Gastrocnemius medialis (tissue), 4 donors: ENCODE measurements around the gene KIRREL2. TPM values are rescaled to one million over a fixed set of nuclear protein-coding genes. Genes with fewer than 3 reads are reported as not detected.
"Not testable (repeated sequence)": the region's sequence is repeated elsewhere in the genome, so short reads cannot be mapped to it uniquely, and the experiment has no call there.

Experiments
- ATAC-seq, 2 donors: fragments of 150-250 bp; one replicate each; pipeline ENCODE4 v1.9.1; 2016
- DNase-seq, 2 donors: peaks; one replicate each; pipeline ENCODE4 v3.0.0-alpha.2; 2019
- H3K27ac ChIP-seq, 4 donors: fragments of 200-600 bp; sonication (generic); 1 replicate in 1 of 4; 2 replicates in 3 of 4; pipeline ENCODE4 v1.5.1; 2016 to 2018; ENCODE audit warnings: mild to moderate bottlenecking in 2 of 4, moderate library complexity in 1 of 4
- H3K27me3 ChIP-seq, 3 donors: fragments of 200-600 bp; sonication (generic) in 2 of 3; 1 replicate in 1 of 3; 2 replicates in 2 of 3; pipeline versions ENCODE4 v1.5.1 to v1.6.0; 2016 to 2019; ENCODE audit warnings: mild to moderate bottlenecking in 1 of 3, moderate library complexity in 1 of 3
- H3K36me3 ChIP-seq, 2 donors: fragments of 200-600 bp; sonication (generic) in 1 of 2; one replicate each; pipeline ENCODE4 v1.5.1; 2017 to 2018
- H3K4me1 ChIP-seq, 2 donors: fragments of 200-600 bp; sonication (generic) in 1 of 2; one replicate each; pipeline ENCODE4 v1.5.1; 2016 to 2017; ENCODE audit warnings: mild to moderate bottlenecking in 2 of 2
- H3K4me3 ChIP-seq, 4 donors: fragments of 200-600 bp; sonication (generic) in 3 of 4; 1 replicate in 1 of 4; 2 replicates in 3 of 4; pipeline ENCODE4 v1.5.1; 2016 to 2019; ENCODE audit warnings: mild to moderate bottlenecking in 2 of 4
- H3K9me3 ChIP-seq, 3 donors: fragments of 200-600 bp; sonication (generic) in 2 of 3; 1 replicate in 1 of 3; 2 replicates in 2 of 3; pipeline ENCODE4 v1.5.1; 2016 to 2019
- CTCF ChIP-seq, 5 experiments: fragments of 450-650 bp in 3 of 5; fragments of 200-600 bp in 2 of 5; sonication (generic) in 2 of 5; IDR thresholded peaks in 4 of 5; conservative IDR thresholded peaks in 1 of 5; 1 replicate in 4 of 5; 2 replicates in 1 of 5; pipeline ENCODE4 v1.5.1; 2016 to 2019; ENCODE audit warnings: antibody characterized with exemption in 5 of 5, mild to moderate bottlenecking in 3 of 5, moderate library complexity in 3 of 5
- POLR2A ChIP-seq, 2 donors: fragments of 450-650 bp; IDR thresholded peaks; one replicate each; pipeline ENCODE4 v1.6.1; 2017; ENCODE audit warnings: antibody characterized with exemption in 2 of 2, mild to moderate bottlenecking in 2 of 2, moderate library complexity in 2 of 2
- in situ Hi-C, 4 donors: fragments of 200-750 bp; cut with MboI; loops; one replicate each; pipeline versions ENCODE4 v1.15.0 to v1.8.0; 2017; ENCODE audit warnings: low sequenced_read_pairs in 4 of 4
- intact Hi-C: fragments of 100-400 bp; cut with DNase I; formaldehyde crosslinking; loops from one replicate; pipeline ENCODE4 v1.15.1; 2023; ENCODE audit warnings: low total_unique reads
- total RNA-seq, 4 donors: library from RNA; depleted of rRNA; stranded (reverse); fragments of >200 nt; gene quantifications; one replicate each; pipeline versions ENCODE4 v1.1.0 to v1.2.3, GENCODE V29; 2016

KIRREL2 gene
- total RNA-seq, 4 donors from 2014 or later: not detected

GRCh38 chr19:35868172-35868822 lies 11.6 kb downstream of the KIRREL2 start, which contains the start of gene APLP1:
TSS of gene APLP1 (plus strand) at chr19:35868574. CDS start at chr19:35868637, 63 bp downstream.
- ATAC-seq: peak in 1 of 2 donors; percentile 44
- in situ Hi-C loops: no loop called here

GRCh38 chr19:35868823-35869326 lies 12.2 kb downstream of the KIRREL2 start:
- TF ChIP-seq CTCF (IDR thresholded peaks at IDR 0.05 in 4 of 5, conservative IDR thresholded peaks at IDR 0.05 in 1 of 5) (no peak), POLR2A (IDR thresholded peaks at IDR 0.05) (no peak)
- no peaks in the 10 kb centered on the region for H3K9me3 ChIP-seq
- DNase-seq (no peak), ATAC-seq (no peak)
- no peak overlapping the region for H3K27ac ChIP-seq
- intact Hi-C loops: no loop called here
- H3K27me3 ChIP-seq: peaks cover 36 to 57% (median 37%) of the 10 kb centered on the region in 3 donors
- in situ Hi-C loops: no loop called here
- peak overlapping the region; percentile 7 to 50 (median 42) for H3K4me3 ChIP-seq
- peaks cover 7 to 15% of the 10 kb centered on the region in 2 donors for H3K4me1 ChIP-seq
- no peaks in the 10 kb centered on the region for H3K36me3 ChIP-seq

More at GRCh38 chr19:35868172-35868822, 11.6 kb downstream of the KIRREL2 start, which contains the start of gene APLP1:
- TF ChIP-seq POLR2A (IDR thresholded peaks at IDR 0.05): no peak
- no peak for TF ChIP-seq CTCF (IDR thresholded peaks at IDR 0.05 in 4 of 5, conservative IDR thresholded peaks at IDR 0.05 in 1 of 5)
- Histone ChIP-seq H3K27ac (no peak within 1 kb of the TSS), H3K4me3 (peak within 1 kb of the TSS; percentile 7 to 50 (median 42)), H3K4me1 (peaks cover 7 to 15% of the 10 kb centered on the region in 2 donors), H3K9me3 (no peaks in the 10 kb centered on the region), H3K27me3 (peaks cover 36 to 59% (median 37%) of the 10 kb centered on the region in 3 donors), H3K36me3 (no peaks in the 10 kb centered on the region)
- no peak for DNase-seq
- intact Hi-C loops: no loop called here

- Histone ChIP-seq H3K4me1 (peaks cover 7 to 15% of the 10 kb centered on the region in 2 donors), H3K27ac (no peak overlapping the region), H3K4me3 (peak overlapping the region in 3 of 4 donors; percentile 40 to 50 (median 44)), H3K9me3 (no peaks in the 10 kb centered on the region), H3K27me3 (peaks cover 36 to 54% (median 37%) of the 10 kb centered on the region in 3 donors), H3K36me3 (no peaks in the 10 kb centered on the region)
- no peak for TF ChIP-seq CTCF (IDR thresholded peaks at IDR 0.05 in 4 of 5, conservative IDR thresholded peaks at IDR 0.05 in 1 of 5)
- no peak for TF ChIP-seq POLR2A (IDR thresholded peaks at IDR 0.05)
- intact Hi-C loops (no loop called here), in situ Hi-C loops (no loop called here)
- no peak for DNase-seq
- no peak for ATAC-seq
Observed at GRCh38 chr19:35869327-35870123, 12.8 kb downstream of the KIRREL2 start.

- H3K27me3 ChIP-seq: peaks cover 36 to 52% (median 37%) of the 10 kb centered on the region in 3 donors
- in situ Hi-C loops: not testable (repeated sequence)
Observed at GRCh38 chr19:35870124-35870736, 13.5 kb downstream of the KIRREL2 start.

More at GRCh38 chr19:35870124-35870736, 13.5 kb downstream of the KIRREL2 start:
- H3K36me3 ChIP-seq, H3K9me3 ChIP-seq, ATAC-seq, H3K27ac ChIP-seq, intact Hi-C loops, DNase-seq: not testable (repeated sequence)
- peak overlapping the region in 2 of 4 donors; percentile 17 to 40 for H3K4me3 ChIP-seq
- peaks cover 7 to 15% of the 10 kb centered on the region in 2 donors for H3K4me1 ChIP-seq
